SU-DHL-6 (cell line): ENCODE data around the gene SPDYA.

Experiments used
- H2AFZ ChIP-seq: fragments of 200-600 bp; sonication (generic); 2 replicates; pipeline ENCODE4 v1.6.1; 2014; ENCODE audit warnings: low read depth, mild to moderate bottlenecking, moderate library complexity, mixed read lengths, antibody characterized with exemption, low read length; ENCODE audit not compliant: severe bottlenecking
- H3F3A ChIP-seq: fragments of 200-600 bp; shearing (Covaris generic); 2 replicates; pipeline ENCODE4 v1.6.0; 2016; ENCODE audit warnings: antibody characterized with exemption, mild to moderate bottlenecking; ENCODE audit not compliant: insufficient read depth
- H3K27ac ChIP-seq: fragments of 200-600 bp; sonication (generic); 2 replicates; pipeline ENCODE4 v1.5.1; 2016; ENCODE audit warnings: low read depth, mild to moderate bottlenecking, low read length, moderate library complexity, mixed read lengths
- H3K27me3 ChIP-seq: fragments of 200-600 bp; sonication (generic), shearing (Covaris generic); 2 replicates; pipeline ENCODE4 v1.6.0; 2014; ENCODE audit warnings: mild to moderate bottlenecking, low read length
- H3K36me3 ChIP-seq: fragments of 200-600 bp; sonication (generic); 2 replicates; pipeline ENCODE4 v1.6.1; 2014; ENCODE audit warnings: mild to moderate bottlenecking, low read length, mixed read lengths
- H3K4me2 ChIP-seq: fragments of 300-600, 200-600 bp; shearing (Covaris generic), sonication (generic); 2 replicates; pipeline ENCODE4 v1.6.0; 2014; ENCODE audit warnings: low read length, low read depth, mild to moderate bottlenecking; ENCODE audit not compliant: poor library complexity, severe bottlenecking
- H3K4me3 ChIP-seq: fragments of 200-600 bp; sonication (generic); 2 replicates; pipeline ENCODE4 v1.5.1; 2014; ENCODE audit warnings: antibody characterized with exemption, low read length, mild to moderate bottlenecking, mixed read lengths; ENCODE audit not compliant: insufficient read depth, poor library complexity, severe bottlenecking
- H3K79me2 ChIP-seq: fragments of 200-600 bp; sonication (generic); 2 replicates; pipeline ENCODE4 v1.6.1; 2014; ENCODE audit warnings: mild to moderate bottlenecking, low read length, moderate library complexity; ENCODE audit not compliant: insufficient read depth
- H3K9ac ChIP-seq: fragments of 200-600 bp; sonication (generic); 2 replicates; pipeline ENCODE4 v1.7.0; 2014; ENCODE audit warnings: mild to moderate bottlenecking, low read length
- H3K9me2 ChIP-seq: fragments of 200-600 bp; sonication (generic); replicated peaks from 2 replicates; pipeline ENCODE4 v1.6.1; 2014; ENCODE audit warnings: low read length; ENCODE audit not compliant: insufficient read depth
- H3K9me3 ChIP-seq: fragments of 200-600 bp; sonication (generic); 2 replicates; pipeline ENCODE4 v1.6.1; 2014; ENCODE audit warnings: low read length, mixed read lengths; ENCODE audit not compliant: insufficient read depth
- H4K20me1 ChIP-seq: fragments of 200-600 bp; sonication (generic); 2 replicates; pipeline ENCODE4 v1.6.1; 2014; ENCODE audit warnings: low read depth, mild to moderate bottlenecking, antibody characterized with exemption, low read length, moderate library complexity, mixed read lengths
- EZH2phosphoT487 ChIP-seq: fragments of 200-600 bp; sonication (generic), shearing (Covaris generic); conservative IDR thresholded peaks from 2 replicates; pipeline ENCODE4 v1.6.1; 2018; ENCODE audit warnings: mild to moderate bottlenecking, antibody characterized with exemption, low read length, moderate library complexity, mixed read lengths
- TF ChIP-seq, protein P1 (sequence below): fragments of 200-600 bp; sonication (generic); IDR thresholded peaks from one replicate; pipeline ENCODE4 v1.5.1; 2017; ENCODE audit warnings: antibody characterized with exemption, mild to moderate bottlenecking, low read length, moderate library complexity; ENCODE audit not compliant: insufficient read depth, poor library complexity, severe bottlenecking

SPDYA gene

DNA sequence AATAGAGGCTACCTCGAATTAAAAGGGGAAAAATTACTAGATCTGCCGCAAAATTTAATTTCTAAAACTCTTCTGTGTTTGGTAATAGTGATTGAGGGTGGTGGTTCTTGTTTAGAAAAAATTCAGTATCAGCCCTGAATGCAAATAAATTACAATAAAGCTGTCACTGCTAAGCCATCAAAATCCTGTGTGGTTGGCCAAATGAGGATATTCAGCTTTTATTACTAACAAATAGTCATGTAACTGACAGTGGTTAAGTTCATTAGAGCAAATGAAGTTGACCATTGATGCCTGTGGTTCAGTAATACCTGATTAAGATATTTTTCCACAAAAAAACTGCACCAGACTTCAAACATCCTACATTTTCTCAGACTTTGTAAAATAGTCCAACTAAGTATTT is 44.6 kb upstream of the SPDYA start:
- no peaks in the 10 kb centered on the region for H3K36me3 ChIP-seq

DNA sequence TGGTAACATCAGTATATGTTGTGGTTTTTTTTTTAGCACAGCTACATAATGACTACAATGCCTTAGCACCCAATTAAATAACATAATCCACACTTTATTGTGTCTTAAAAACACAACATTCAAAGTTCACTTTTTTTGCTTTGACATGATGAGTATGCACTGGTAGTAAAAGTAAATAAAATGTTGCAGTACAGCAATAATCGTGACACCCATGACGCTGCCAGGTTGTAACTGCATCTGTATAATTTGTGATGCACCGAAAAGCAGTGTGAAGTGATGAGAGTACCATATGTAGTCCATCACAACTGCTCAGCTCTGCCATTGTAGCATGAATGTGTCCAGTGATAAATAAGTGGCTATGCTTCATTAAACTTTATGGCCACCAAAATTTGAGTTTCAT is 43.3 kb upstream of the SPDYA start:
- Histone ChIP-seq H3K9me3 (no peaks in the 10 kb centered on the region), H3K9ac (no peak overlapping the region), H3K36me3 (no peaks in the 10 kb centered on the region), H3K79me2 (peaks cover 99% of the 10 kb centered on the region), H3K4me3 (no peak overlapping the region), H3K9me2 (no peaks in the 10 kb centered on the region), H3K27ac (no peak overlapping the region), H4K20me1 (peaks cover 43% of the 10 kb centered on the region), H2AFZ (no peak overlapping the region), H3F3A (0 out of 2 replicates have a peak, but pooled peaks cover 3% of the 10 kb centered on the region), H3K4me2 (no peak overlapping the region), H3K27me3 (no peaks in the 10 kb centered on the region)
- no peak for TF ChIP-seq EZH2phosphoT487
- TF ChIP-seq, protein P1, sequence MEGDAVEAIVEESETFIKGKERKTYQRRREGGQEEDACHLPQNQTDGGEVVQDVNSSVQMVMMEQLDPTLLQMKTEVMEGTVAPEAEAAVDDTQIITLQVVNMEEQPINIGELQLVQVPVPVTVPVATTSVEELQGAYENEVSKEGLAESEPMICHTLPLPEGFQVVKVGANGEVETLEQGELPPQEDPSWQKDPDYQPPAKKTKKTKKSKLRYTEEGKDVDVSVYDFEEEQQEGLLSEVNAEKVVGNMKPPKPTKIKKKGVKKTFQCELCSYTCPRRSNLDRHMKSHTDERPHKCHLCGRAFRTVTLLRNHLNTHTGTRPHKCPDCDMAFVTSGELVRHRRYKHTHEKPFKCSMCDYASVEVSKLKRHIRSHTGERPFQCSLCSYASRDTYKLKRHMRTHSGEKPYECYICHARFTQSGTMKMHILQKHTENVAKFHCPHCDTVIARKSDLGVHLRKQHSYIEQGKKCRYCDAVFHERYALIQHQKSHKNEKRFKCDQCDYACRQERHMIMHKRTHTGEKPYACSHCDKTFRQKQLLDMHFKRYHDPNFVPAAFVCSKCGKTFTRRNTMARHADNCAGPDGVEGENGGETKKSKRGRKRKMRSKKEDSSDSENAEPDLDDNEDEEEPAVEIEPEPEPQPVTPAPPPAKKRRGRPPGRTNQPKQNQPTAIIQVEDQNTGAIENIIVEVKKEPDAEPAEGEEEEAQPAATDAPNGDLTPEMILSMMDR, result no peak

More for the DNA sequence above, 44.6 kb upstream of the SPDYA start:
- Histone ChIP-seq H4K20me1 (peaks cover 51% of the 10 kb centered on the region), H3F3A (no peaks in the 10 kb centered on the region), H3K9me3 (no peaks in the 10 kb centered on the region), H2AFZ (no peak overlapping the region), H3K79me2 (peaks cover 99% of the 10 kb centered on the region), H3K27ac (no peak overlapping the region), H3K9ac (no peak overlapping the region), H3K27me3 (no peaks in the 10 kb centered on the region), H3K9me2 (no peaks in the 10 kb centered on the region), H3K4me3 (no peak overlapping the region), H3K4me2 (no peak overlapping the region)
- TF ChIP-seq, protein P1, result no peak
- TF ChIP-seq EZH2phosphoT487, result no peak

DNA sequence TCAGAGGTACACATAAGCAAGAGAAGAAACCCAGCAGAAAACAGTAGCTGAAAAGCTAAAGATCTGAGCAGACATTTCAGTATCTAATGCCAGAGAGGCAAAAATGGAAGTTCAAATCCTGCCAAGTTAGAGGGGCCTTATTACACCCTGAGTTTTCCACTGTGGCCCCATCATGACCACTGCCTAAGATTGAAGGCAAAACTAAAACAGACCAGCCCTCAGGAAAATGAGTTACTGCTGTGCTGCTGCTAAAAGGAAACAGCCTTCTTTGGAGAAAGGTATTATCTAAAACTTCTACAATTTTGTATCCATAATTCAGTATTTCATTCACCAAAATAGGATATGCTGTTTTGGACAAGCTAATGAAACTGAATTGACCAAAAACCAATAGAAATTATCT is 42.2 kb upstream of the SPDYA start:
- Histone ChIP-seq H4K20me1 (peaks cover 48% of the 10 kb centered on the region), H2AFZ (no peak overlapping the region), H3F3A (0 out of 2 replicates have a peak, but pooled peaks cover 8% of the 10 kb centered on the region), H3K79me2 (peaks cover 99% of the 10 kb centered on the region), H3K4me3 (no peak overlapping the region), H3K4me2 (no peak overlapping the region), H3K27me3 (no peaks in the 10 kb centered on the region), H3K9me2 (no peaks in the 10 kb centered on the region), H3K27ac (no peak overlapping the region), H3K9me3 (no peaks in the 10 kb centered on the region), H3K9ac (no peak overlapping the region), H3K36me3 (no peaks in the 10 kb centered on the region)
- TF ChIP-seq EZH2phosphoT487, result no peak
- TF ChIP-seq, protein P1, result no peak
